ENCODE data around the gene A3GALT2. TPM values are rescaled to one million over a fixed set of nuclear protein-coding genes. Genes with fewer than 3 reads are reported as not detected.

Gene A3GALT2
- not detected in 2 replicates for polyA plus RNA-seq (2011; rRNA removed)
- not detected in 2 replicates for polyA plus RNA-seq (2012; cell fraction: cytosol; rRNA removed)
- polyA plus RNA-seq (2012; cell fraction: nucleus; rRNA removed), result 0.24 TPM in 1 of 2 replicates, not detected in the other
- not detected in 3 replicates for polyA plus RNA-seq (2017; fragmentation: RNase III; extraction: RNeasy Plus Mini Kit Qiagen cat#74134 plus additional on column Dnase treatment)
- not detected in 2 replicates for polyA minus RNA-seq (2011; rRNA and poly(A)+ RNA removed)

DNA sequence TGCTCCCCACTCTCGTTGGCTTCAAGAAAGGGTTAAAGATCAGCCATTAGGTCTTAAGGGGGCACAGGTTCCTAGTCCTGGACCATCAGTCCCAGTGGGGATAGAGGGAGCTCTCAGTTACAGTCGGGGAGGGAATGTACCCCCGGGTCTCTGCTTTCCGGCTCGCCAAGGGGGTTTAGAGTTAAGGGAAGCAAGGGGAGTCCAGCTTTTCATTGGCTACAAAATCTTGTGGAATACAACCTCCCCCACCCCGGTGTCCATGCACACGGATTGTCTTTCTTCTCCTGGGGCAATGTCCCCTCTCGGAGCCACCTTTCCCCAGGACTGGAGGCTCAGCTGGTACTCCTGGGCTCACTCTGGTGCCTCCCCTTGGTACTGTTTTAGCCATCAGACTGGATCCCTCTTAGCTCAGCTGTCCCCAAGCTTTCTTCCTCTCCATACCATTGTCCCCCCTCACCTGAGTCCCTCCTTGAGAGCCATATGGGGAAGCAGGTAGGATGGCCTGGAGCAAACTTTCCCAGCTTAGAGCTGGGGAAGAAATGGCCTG, at the start of gene A3GALT2:
A3GALT2 (minus strand) TSS at position 480 of the 547 bp plus-strand sequence; CDS start at position 480, 0 bp downstream.
- DNase-seq (ENCODE audit: low read depth in 1 of 2, low spot score in 1 of 2) (no peak), ATAC-seq (peak in 1 of 2 experiments; percentile 27; a peak in 2 of 6 replicates), FAIRE-seq (no peak)
- H3K4me3 ChIP-seq, result no peak within 1 kb of the TSS
- no peaks in the 10 kb centered on the region for H3K4me1 ChIP-seq
- no peak for TF ChIP-seq HOXA7 (CRISPR knock-in tag; IDR thresholded peaks at IDR 0.05)
- TF ChIP-seq RFX5 (IDR thresholded peaks at IDR 0.05), result no peak
- TF ChIP-seq, protein P1, sequence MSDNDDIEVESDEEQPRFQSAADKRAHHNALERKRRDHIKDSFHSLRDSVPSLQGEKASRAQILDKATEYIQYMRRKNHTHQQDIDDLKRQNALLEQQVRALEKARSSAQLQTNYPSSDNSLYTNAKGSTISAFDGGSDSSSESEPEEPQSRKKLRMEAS (IDR thresholded peaks at IDR 0.05), result no peak
- no peak for TF ChIP-seq NR3C1 (IDR thresholded peaks at IDR 0.05)
- no peak for TF ChIP-seq CBX8 (IDR thresholded peaks at IDR 0.05)
- no peak for TF ChIP-seq ESRRA (IDR thresholded peaks at IDR 0.05; ENCODE audit: borderline replicate concordance, low read length)
- TF ChIP-seq SMC3 (IDR thresholded peaks at IDR 0.05), result no peak
- no peak for TF ChIP-seq TP53 (CRISPR knock-in tag; IDR thresholded peaks at IDR 0.05)
- no peak for TF ChIP-seq FOSL2 (IDR thresholded peaks at IDR 0.05)
- TF ChIP-seq FOSL2 (CRISPR knock-in tag; IDR thresholded peaks at IDR 0.05), result no peak
- TF ChIP-seq CHD2 (IDR thresholded peaks at IDR 0.05; ENCODE audit: low read length, partially characterized antibody), result no peak
- TF ChIP-seq, protein P2, sequence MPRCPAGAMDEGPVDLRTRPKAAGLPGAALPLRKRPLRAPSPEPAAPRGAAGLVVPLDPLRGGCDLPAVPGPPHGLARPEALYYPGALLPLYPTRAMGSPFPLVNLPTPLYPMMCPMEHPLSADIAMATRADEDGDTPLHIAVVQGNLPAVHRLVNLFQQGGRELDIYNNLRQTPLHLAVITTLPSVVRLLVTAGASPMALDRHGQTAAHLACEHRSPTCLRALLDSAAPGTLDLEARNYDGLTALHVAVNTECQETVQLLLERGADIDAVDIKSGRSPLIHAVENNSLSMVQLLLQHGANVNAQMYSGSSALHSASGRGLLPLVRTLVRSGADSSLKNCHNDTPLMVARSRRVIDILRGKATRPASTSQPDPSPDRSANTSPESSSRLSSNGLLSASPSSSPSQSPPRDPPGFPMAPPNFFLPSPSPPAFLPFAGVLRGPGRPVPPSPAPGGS (IDR thresholded peaks at IDR 0.05), result no peak
- TF ChIP-seq MAZ (IDR thresholded peaks at IDR 0.05; ENCODE audit: borderline replicate concordance, low read depth, low read length), result no peak
- no peak for TF ChIP-seq CEBPB (IDR thresholded peaks at IDR 0.05)
- no peak for TF ChIP-seq NFE2L2 (conservative IDR thresholded peaks at IDR 0.05; ENCODE audit: low read length)
- H3K9me3 ChIP-seq, result no peaks in the 10 kb centered on the region
- ChIA-PET POLR2A (no interaction called here), CTCF (interaction anchor here (1.1 to 1.5 kb wide), 3 partner anchors 24 to 150 kb away, joined by 3 to 5 read pairs (median 4); no protein-coding TSS in a partner anchor)
- 74% methylated on average over 8 of the region's 8 CpGs for WGBS (ENCODE audit: missing lambda C conversion rate)
- no peak within 1 kb of the TSS for H3K4me2 ChIP-seq
- no peak within 1 kb of the TSS for H3K27ac ChIP-seq

- Histone ChIP-seq H3K4me2 (no peak overlapping the region), H3K27ac (no peak overlapping the region), H3K9me3 (no peaks in the 10 kb centered on the region), H3K4me3 (no peak overlapping the region), H3K4me1 (no peaks in the 10 kb centered on the region)
- ATAC-seq (no peak), FAIRE-seq (no peak), DNase-seq (ENCODE audit: low read depth in 1 of 2, low spot score in 1 of 2) (no peak)
- TF ChIP-seq ZSCAN20 (CRISPR knock-in tag; IDR thresholded peaks at IDR 0.05), result no peak
- no peak for TF ChIP-seq NPAS2 (CRISPR knock-in tag; IDR thresholded peaks at IDR 0.05; ENCODE audit: borderline replicate concordance)
- no peak for TF ChIP-seq HOXB13 (CRISPR knock-in tag; IDR thresholded peaks at IDR 0.05; ENCODE audit: low read depth)
- TF ChIP-seq ZC3H11A (IDR thresholded peaks at IDR 0.05), result no peak
- TF ChIP-seq MAFK (IDR thresholded peaks at IDR 0.05; ENCODE audit: partially characterized antibody), result no peak
- TF ChIP-seq EHMT2 (IDR thresholded peaks at IDR 0.05; ENCODE audit: low read depth), result no peak
- no peak for TF ChIP-seq RCOR1 (IDR thresholded peaks at IDR 0.05; ENCODE audit: low read depth, low read length)
- TF ChIP-seq, protein P3, sequence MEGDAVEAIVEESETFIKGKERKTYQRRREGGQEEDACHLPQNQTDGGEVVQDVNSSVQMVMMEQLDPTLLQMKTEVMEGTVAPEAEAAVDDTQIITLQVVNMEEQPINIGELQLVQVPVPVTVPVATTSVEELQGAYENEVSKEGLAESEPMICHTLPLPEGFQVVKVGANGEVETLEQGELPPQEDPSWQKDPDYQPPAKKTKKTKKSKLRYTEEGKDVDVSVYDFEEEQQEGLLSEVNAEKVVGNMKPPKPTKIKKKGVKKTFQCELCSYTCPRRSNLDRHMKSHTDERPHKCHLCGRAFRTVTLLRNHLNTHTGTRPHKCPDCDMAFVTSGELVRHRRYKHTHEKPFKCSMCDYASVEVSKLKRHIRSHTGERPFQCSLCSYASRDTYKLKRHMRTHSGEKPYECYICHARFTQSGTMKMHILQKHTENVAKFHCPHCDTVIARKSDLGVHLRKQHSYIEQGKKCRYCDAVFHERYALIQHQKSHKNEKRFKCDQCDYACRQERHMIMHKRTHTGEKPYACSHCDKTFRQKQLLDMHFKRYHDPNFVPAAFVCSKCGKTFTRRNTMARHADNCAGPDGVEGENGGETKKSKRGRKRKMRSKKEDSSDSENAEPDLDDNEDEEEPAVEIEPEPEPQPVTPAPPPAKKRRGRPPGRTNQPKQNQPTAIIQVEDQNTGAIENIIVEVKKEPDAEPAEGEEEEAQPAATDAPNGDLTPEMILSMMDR (IDR thresholded peaks at IDR 0.05), result no peak
- no peak for TF ChIP-seq HDAC2 (IDR thresholded peaks at IDR 0.05)
- TF ChIP-seq NR3C1 (IDR thresholded peaks at IDR 0.05), result no peak
- TF ChIP-seq MYC (IDR thresholded peaks at IDR 0.05; ENCODE audit: borderline replicate concordance, low read length), result no peak
- WGBS (ENCODE audit: missing lambda C conversion rate), result 80% methylated on average over 3 of the region's 4 CpGs
- POLR2A ChIA-PET, result no interaction called here
- CTCF ChIA-PET, result interaction anchor here (0.7 to 13.0 kb wide), 5 partner anchors 20 to 143 kb away, joined by 3 to 162 read pairs (median 3); no protein-coding TSS in a partner anchor
Observed at GRCh38 chr1:33370301-33370700, 49.4 kb upstream of the A3GALT2 start.

Data from A549 (cell line).